ENCODE measurements around the gene EEF2KMT. TPM values are rescaled to one million over a fixed set of nuclear protein-coding genes. Genes with fewer than 3 reads are reported as not detected.
"Not testable (repeated sequence)": the region's sequence is repeated elsewhere in the genome, so short reads cannot be mapped to it uniquely, and the experiment has no call there.

Gene EEF2KMT
- total and polyA plus RNA-seq, 2 of the 13 experiments (the other 11 are each of a cell fraction or from before 2014, with no cell fraction given): 10.7 to 26.9 TPM

DNA sequence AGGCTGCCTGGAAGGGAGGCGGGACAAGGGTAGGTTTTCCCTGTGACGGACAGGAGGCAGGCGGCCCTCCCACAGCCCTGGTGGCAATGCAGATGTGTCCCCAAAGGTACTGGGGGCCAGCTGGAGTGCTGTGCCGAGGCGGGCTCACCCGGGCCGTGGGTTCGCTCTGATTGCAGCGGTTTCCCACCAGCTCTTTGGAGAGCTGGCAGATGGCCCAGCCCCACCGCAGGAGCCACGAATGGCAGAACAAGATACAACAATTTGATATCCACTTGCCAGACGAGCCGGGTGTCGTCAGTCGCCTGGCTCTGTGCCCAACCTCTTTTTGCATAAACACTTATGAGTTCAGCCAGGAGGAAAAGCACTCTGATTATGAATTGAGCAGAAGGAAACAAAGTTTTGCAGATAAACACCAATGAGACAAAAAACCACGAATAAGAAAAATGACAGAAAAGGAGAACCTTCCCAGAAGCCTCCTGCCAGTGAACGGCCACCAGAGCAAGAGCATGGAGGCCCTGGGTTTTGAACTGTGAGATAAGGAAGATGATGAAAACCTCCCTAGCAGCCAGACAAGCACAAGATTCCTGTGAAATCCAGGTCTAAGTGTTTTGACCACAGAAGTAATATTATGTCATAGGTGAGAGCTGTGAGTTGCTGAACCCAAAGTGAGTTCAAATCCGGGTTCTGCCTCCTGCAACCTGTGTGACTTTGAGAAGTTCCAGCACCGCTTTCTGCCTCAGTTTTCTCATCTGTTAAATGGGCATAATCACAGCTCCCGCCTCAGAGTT lies 19.9 kb upstream of the EEF2KMT start:
- Histone ChIP-seq H3K4me2 (ENCODE audit: low read depth, low read length) (peak overlapping the region; percentile 15; the same call in 1 of the 2 replicates), H3K4me1 (ENCODE audit: insufficient read depth, low read length) (peaks cover 14% of the 10 kb centered on the region; the same call in 1 of the 2 replicates)
- H3K4me3 ChIP-seq (replicated peaks in 1 of 3; ENCODE audit: insufficient read depth in 1 of 3, low read depth in 2 of 3, low read length in 3 of 3); ATAC-seq; H4K20me1 ChIP-seq (ENCODE audit: insufficient read depth, low read length); H3K9ac ChIP-seq (ENCODE audit: insufficient read depth, low read depth, low read length); H3K36me3 ChIP-seq (replicated peaks in 1 of 2; ENCODE audit: control insufficient read depth in 1 of 2, insufficient read depth in 2 of 2, low read length in 2 of 2); H3K27me3 ChIP-seq (ENCODE audit: control insufficient read depth in 1 of 2, insufficient read depth in 2 of 2, low read length in 2 of 2); H2AFZ ChIP-seq (ENCODE audit: low read length); DNase-seq (ENCODE audit: low spot score); in situ Hi-C loops (cut with HindIII; ENCODE audit: extremely low pct_ligation_motif_present, low pct_unique_long_range_greater_than_20kb); H3K79me2 ChIP-seq (ENCODE audit: insufficient read depth, low read length); H3K27ac ChIP-seq (ENCODE audit: extremely low read length, insufficient read depth, low read length); FAIRE-seq; BruUV-seq (replicated peaks); CTCF ChIA-PET (ENCODE audit: low intra/inter-chr PET ratio, low total read pairs); H3K9me3 ChIP-seq (ENCODE audit: low read length); intact Hi-C loops (cut with micrococcal nuclease; ENCODE audit: unreplicated experiment): not testable (repeated sequence)
- 16% methylated on average over 20 of the region's 20 CpGs for WGBS (ENCODE audit: low lambda C conversion rate)
- POLR2A ChIA-PET: interaction anchor here (1.1 kb wide), 1 partner anchor 19 kb away, joined by 3 read pairs; the partner anchor contains the start of gene EEF2KMT
- TF ChIP-seq ZNF501 (CRISPR knock-in tag; IDR thresholded peaks at IDR 0.05) (0 out of 2 replicates have a peak, but pooled peaks have one; percentile 9), ZMYM3 (CRISPR knock-in tag; IDR thresholded peaks at IDR 0.05) (peak; percentile 54; the same call in 1 of the 2 replicates), ZNF629 (CRISPR knock-in tag; conservative IDR thresholded peaks at IDR 0.05) (peak; percentile 88)
- TF ChIP-seq, protein P1, sequence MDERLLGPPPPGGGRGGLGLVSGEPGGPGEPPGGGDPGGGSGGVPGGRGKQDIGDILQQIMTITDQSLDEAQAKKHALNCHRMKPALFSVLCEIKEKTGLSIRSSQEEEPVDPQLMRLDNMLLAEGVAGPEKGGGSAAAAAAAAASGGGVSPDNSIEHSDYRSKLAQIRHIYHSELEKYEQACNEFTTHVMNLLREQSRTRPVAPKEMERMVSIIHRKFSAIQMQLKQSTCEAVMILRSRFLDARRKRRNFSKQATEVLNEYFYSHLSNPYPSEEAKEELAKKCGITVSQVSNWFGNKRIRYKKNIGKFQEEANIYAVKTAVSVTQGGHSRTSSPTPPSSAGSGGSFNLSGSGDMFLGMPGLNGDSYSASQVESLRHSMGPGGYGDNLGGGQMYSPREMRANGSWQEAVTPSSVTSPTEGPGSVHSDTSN (CRISPR knock-in tag; IDR thresholded peaks at IDR 0.05): peak; percentile 44; the same call in 1 of the 2 replicates
- TF ChIP-seq, protein P2, sequence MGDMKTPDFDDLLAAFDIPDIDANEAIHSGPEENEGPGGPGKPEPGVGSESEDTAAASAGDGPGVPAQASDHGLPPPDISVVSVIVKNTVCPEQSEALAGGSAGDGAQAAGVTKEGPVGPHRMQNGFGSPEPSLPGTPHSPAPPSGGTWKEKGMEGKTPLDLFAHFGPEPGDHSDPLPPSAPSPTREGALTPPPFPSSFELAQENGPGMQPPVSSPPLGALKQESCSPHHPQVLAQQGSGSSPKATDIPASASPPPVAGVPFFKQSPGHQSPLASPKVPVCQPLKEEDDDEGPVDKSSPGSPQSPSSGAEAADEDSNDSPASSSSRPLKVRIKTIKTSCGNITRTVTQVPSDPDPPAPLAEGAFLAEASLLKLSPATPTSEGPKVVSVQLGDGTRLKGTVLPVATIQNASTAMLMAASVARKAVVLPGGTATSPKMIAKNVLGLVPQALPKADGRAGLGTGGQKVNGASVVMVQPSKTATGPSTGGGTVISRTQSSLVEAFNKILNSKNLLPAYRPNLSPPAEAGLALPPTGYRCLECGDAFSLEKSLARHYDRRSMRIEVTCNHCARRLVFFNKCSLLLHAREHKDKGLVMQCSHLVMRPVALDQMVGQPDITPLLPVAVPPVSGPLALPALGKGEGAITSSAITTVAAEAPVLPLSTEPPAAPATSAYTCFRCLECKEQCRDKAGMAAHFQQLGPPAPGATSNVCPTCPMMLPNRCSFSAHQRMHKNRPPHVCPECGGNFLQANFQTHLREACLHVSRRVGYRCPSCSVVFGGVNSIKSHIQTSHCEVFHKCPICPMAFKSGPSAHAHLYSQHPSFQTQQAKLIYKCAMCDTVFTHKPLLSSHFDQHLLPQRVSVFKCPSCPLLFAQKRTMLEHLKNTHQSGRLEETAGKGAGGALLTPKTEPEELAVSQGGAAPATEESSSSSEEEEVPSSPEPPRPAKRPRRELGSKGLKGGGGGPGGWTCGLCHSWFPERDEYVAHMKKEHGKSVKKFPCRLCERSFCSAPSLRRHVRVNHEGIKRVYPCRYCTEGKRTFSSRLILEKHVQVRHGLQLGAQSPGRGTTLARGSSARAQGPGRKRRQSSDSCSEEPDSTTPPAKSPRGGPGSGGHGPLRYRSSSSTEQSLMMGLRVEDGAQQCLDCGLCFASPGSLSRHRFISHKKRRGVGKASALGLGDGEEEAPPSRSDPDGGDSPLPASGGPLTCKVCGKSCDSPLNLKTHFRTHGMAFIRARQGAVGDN (CRISPR knock-in tag; IDR thresholded peaks at IDR 0.05): peak; percentile 27; the same call in 1 of the 2 replicates
